ENCODE measurements around the gene ACACA.
A peak's percentile ranks its signal among the peaks of the same experiment; 100 is the strongest.

The ACACA gene

GRCh38 chr17:37375706-37376105 lies 30.9 kb downstream of the ACACA start, which contains the start of gene C17orf78:
C17orf78 (plus strand) TSS chr17:37375985; CDS start chr17:37376093, 108 bp downstream.
- H3K4me3 ChIP-seq (ENCODE audit: low read length, poor library complexity, severe bottlenecking): no peak within 1 kb of the TSS
- no peak for TF ChIP-seq CTCF (conservative IDR thresholded peaks at IDR 0.05; ENCODE audit: low read length)
- no peaks in the 10 kb centered on the region for H3K9me2 ChIP-seq (replicated peaks; ENCODE audit: low read depth, low read length)
- H3F3A ChIP-seq (ENCODE audit: low read depth): no peaks in the 10 kb centered on the region
- H3K9me3 ChIP-seq (ENCODE audit: insufficient read depth, low read depth, low read length): no peaks in the 10 kb centered on the region
- no peaks in the 10 kb centered on the region for H3K27me3 ChIP-seq (ENCODE audit: insufficient read depth, low read length, poor library complexity, severe bottlenecking)
- H3K9ac ChIP-seq (ENCODE audit: low read depth, low read length, poor library complexity, severe bottlenecking): no peak within 1 kb of the TSS
- H3K79me2 ChIP-seq (ENCODE audit: insufficient read depth, low read length): no peaks in the 10 kb centered on the region
- no peaks in the 10 kb centered on the region for H3K36me3 ChIP-seq (ENCODE audit: insufficient read depth, low read length)
- H4K20me1 ChIP-seq (ENCODE audit: insufficient read depth, low read length, poor library complexity, severe bottlenecking): no peaks in the 10 kb centered on the region
- no peaks in the 10 kb centered on the region for H3K4me1 ChIP-seq (ENCODE audit: insufficient read depth, low read length, poor library complexity, severe bottlenecking)
- H2AFZ ChIP-seq (ENCODE audit: low read length): no peak within 1 kb of the TSS
- no peak within 1 kb of the TSS for H3K4me2 ChIP-seq (ENCODE audit: low read depth, low read length, poor library complexity, severe bottlenecking)

GRCh38 chr17:37373530-37374159 lies 33.0 kb downstream of the ACACA start:
- Histone ChIP-seq H3K79me2 (ENCODE audit: insufficient read depth, low read length) (no peaks in the 10 kb centered on the region), H3K9me3 (ENCODE audit: insufficient read depth, low read depth, low read length) (no peaks in the 10 kb centered on the region), H3K27me3 (ENCODE audit: insufficient read depth, low read length, poor library complexity, severe bottlenecking) (no peaks in the 10 kb centered on the region), H2AFZ (ENCODE audit: low read length) (peak overlapping the region; percentile 69), H3F3A (ENCODE audit: low read depth) (no peaks in the 10 kb centered on the region), H3K4me3 (ENCODE audit: low read length, poor library complexity, severe bottlenecking) (no peak overlapping the region), H4K20me1 (ENCODE audit: insufficient read depth, low read length, poor library complexity, severe bottlenecking) (no peaks in the 10 kb centered on the region), H3K36me3 (ENCODE audit: insufficient read depth, low read length) (no peaks in the 10 kb centered on the region), H3K4me1 (ENCODE audit: insufficient read depth, low read length, poor library complexity, severe bottlenecking) (no peaks in the 10 kb centered on the region), H3K9me2 (replicated peaks; ENCODE audit: low read depth, low read length) (no peaks in the 10 kb centered on the region), H3K4me2 (ENCODE audit: low read depth, low read length, poor library complexity, severe bottlenecking) (no peak overlapping the region), H3K9ac (ENCODE audit: low read depth, low read length, poor library complexity, severe bottlenecking) (no peak overlapping the region)
- peak; percentile 100 for TF ChIP-seq CTCF (conservative IDR thresholded peaks at IDR 0.05; ENCODE audit: low read length)
- TF ChIP-seq EZH2phosphoT487 (IDR thresholded peaks at IDR 0.05; ENCODE audit: borderline replicate concordance): no peak

- Histone ChIP-seq H3K9me2 (replicated peaks; ENCODE audit: low read depth, low read length) (no peaks in the 10 kb centered on the region), H3K9me3 (ENCODE audit: insufficient read depth, low read depth, low read length) (no peaks in the 10 kb centered on the region), H3F3A (ENCODE audit: low read depth) (no peaks in the 10 kb centered on the region), H3K36me3 (ENCODE audit: insufficient read depth, low read length) (no peaks in the 10 kb centered on the region), H3K4me3 (ENCODE audit: low read length, poor library complexity, severe bottlenecking) (no peak overlapping the region), H3K27me3 (ENCODE audit: insufficient read depth, low read length, poor library complexity, severe bottlenecking) (no peaks in the 10 kb centered on the region), H3K4me2 (ENCODE audit: low read depth, low read length, poor library complexity, severe bottlenecking) (no peak overlapping the region), H3K9ac (ENCODE audit: low read depth, low read length, poor library complexity, severe bottlenecking) (no peak overlapping the region), H3K4me1 (ENCODE audit: insufficient read depth, low read length, poor library complexity, severe bottlenecking) (no peaks in the 10 kb centered on the region), H2AFZ (ENCODE audit: low read length) (no peak overlapping the region), H4K20me1 (ENCODE audit: insufficient read depth, low read length, poor library complexity, severe bottlenecking) (no peaks in the 10 kb centered on the region), H3K79me2 (ENCODE audit: insufficient read depth, low read length) (no peaks in the 10 kb centered on the region)
- no peak for TF ChIP-seq EZH2phosphoT487 (IDR thresholded peaks at IDR 0.05; ENCODE audit: borderline replicate concordance)
- no peak for TF ChIP-seq CTCF (conservative IDR thresholded peaks at IDR 0.05; ENCODE audit: low read length)
Measured at GRCh38 chr17:37368577-37368976, 38.1 kb downstream of the ACACA start.

All from Loucy (cell line).